Naive thymus-derived CD8-positive, alpha-beta T cell (primary cell): Measurements from ENCODE around the gene SERPINB7. TPM values are rescaled to one million over a fixed set of nuclear protein-coding genes. Genes with fewer than 3 reads are reported as not detected.

ENCODE experiments used
- ATAC-seq, 2 donors: fragments of 150-1000 bp; cut with Tn5 transposase in 1 of 2; sonication (Bioruptor Pico), chemical (Tn5 transposase) in 1 of 2; 1 replicate in 1 of 2; 2 replicates in 1 of 2; pipeline ENCODE4 v1.10.0; 2021; ENCODE audit warnings: mild to moderate bottlenecking in 2 of 2, moderate library complexity in 2 of 2
- POLR2A ChIA-PET: fragments of 350-600 bp; sonication (Branson Sonifier 250); formaldehyde crosslinking; loops from one replicate; lab custom pipeline; 2021; ENCODE audit warnings: antibody characterized with exemption; lab: Charles Lee
- DNase-seq, 10 donors: peaks; one replicate each; pipeline versions ENCODE4 v3.0.0 to v3.0.0-alpha.2; 2020 to 2022
- H3K27ac Mint-ChIP-seq, 10 donors: one replicate each; pipeline ENCODE4 v1.8.0; 2020 to 2022; ENCODE audit warnings: mild to moderate bottlenecking in 10 of 10, mixed read lengths in 10 of 10, moderate library complexity in 4 of 10, inconsistent platforms in 1 of 10
- H3K27me3 Mint-ChIP-seq, 5 donors: one replicate each; pipeline ENCODE4 v1.8.0; 2021 to 2022; ENCODE audit warnings: mixed read lengths in 5 of 5
- H3K36me3 Mint-ChIP-seq, 3 donors: one replicate each; pipeline ENCODE4 v1.8.0; 2020 to 2022; ENCODE audit warnings: mixed read lengths in 3 of 3, mild to moderate bottlenecking in 2 of 3, inconsistent platforms in 1 of 3
- H3K4me1 Mint-ChIP-seq, 4 donors: one replicate each; pipeline ENCODE4 v1.8.0; 2021 to 2022; ENCODE audit warnings: mixed read lengths in 4 of 4
- H3K4me3 Mint-ChIP-seq, 10 donors: one replicate each; pipeline ENCODE4 v1.8.0; 2020 to 2022; ENCODE audit warnings: mild to moderate bottlenecking in 10 of 10, mixed read lengths in 10 of 10, moderate library complexity in 6 of 10, inconsistent platforms in 1 of 10
- H3K9me3 Mint-ChIP-seq, 9 donors: one replicate each; pipeline ENCODE4 v1.8.0; 2020 to 2022; ENCODE audit warnings: mixed read lengths in 9 of 9, mild to moderate bottlenecking in 3 of 9, inconsistent platforms in 1 of 9, moderate library complexity in 1 of 9
- polyA plus RNA-seq, 3 donors: library from polyadenylated mRNA; unstranded; fragments of 300-500 nt; fragmentation: Illumina TruSeq; gene quantifications; one replicate each; pipeline ENCODE4 v1.2.3, GENCODE V29; 2021
- total RNA-seq, 8 experiments: library from RNA in 2 of 8; stranded (reverse) in 2 of 8; gene quantifications; one replicate each; pipeline ENCODE4 v1.2.3 and lab custom pipeline; 2021 to 2026

Gene SERPINB7
- total RNA-seq (not detected), polyA plus RNA-seq (not detected), total RNA-seq (lab: John Stamatoyannopoulos, UW) (0 to 0.26 (median 0) reads per million in 6 experiments)

- peaks cover 5 to 16% (median 10%) of the 10 kb centered on the region in 5 donors for H3K27me3 Mint-ChIP-seq
- ATAC-seq (no peak), DNase-seq (no peak)
- H3K4me3 Mint-ChIP-seq: no peak within 1 kb of the TSS
- H3K4me1 Mint-ChIP-seq: no peaks in the 10 kb centered on the region
- H3K36me3 Mint-ChIP-seq: no peaks in the 10 kb centered on the region
- POLR2A ChIA-PET: no interaction called here
- H3K27ac Mint-ChIP-seq: no peak within 1 kb of the TSS
- H3K9me3 Mint-ChIP-seq: no peaks in the 10 kb centered on the region
Measured at GRCh38 chr18:63775166-63775730, at the start of gene SERPINB7. TSS of gene SERPINB7 (plus strand) at chr18:63775418. CDS start at chr18:63782373, 6,955 bp downstream.

DNA sequence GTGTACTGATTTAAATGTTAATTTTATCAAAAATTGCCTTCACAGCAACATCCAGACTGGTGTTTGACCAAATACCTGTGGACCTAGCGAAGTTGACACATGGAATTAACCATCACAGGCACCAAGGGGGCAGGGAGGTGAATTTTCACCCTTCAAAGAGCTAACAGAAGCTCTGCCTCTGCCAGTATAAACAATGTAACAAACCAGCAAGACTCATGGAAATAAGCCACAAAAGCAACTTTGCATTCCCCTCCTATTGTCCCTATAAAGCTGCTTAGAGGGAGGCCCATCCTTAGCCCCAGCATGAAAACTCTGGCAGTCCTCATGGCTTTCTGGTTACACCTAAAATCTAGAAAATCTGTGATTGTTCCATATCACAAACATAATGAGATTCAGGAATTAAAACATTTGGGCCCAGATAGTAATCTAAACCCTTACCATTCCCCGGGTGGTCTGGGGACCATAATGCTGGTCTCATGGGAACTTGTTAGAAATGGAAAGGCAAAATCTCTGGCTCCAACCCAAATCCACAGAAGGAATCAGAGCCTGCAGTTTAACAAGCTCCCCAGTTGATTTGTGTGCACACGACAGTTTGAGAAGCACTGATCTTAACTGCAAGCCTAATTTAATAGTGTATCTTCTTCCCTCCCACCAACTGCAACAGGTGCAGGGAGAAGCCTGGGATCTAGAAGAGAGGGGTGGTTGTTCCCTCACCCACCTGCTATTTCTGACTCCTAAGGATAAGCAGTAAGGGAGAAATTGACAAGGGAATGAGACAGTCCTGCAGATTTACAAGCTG lies 49.3 kb upstream of the SERPINB7 start:
- DNase-seq (no peak), ATAC-seq (no peak)
- H3K4me1 Mint-ChIP-seq: peaks cover 0 to 1% (median 0%) of the 10 kb centered on the region in 4 donors
- no peak overlapping the region for H3K4me3 Mint-ChIP-seq
- H3K36me3 Mint-ChIP-seq: no peaks in the 10 kb centered on the region
- peaks cover 0 to 15% (median 4%) of the 10 kb centered on the region in 5 donors for H3K27me3 Mint-ChIP-seq
- POLR2A ChIA-PET: no interaction called here
- H3K27ac Mint-ChIP-seq: no peak overlapping the region
- peaks cover 0 to 4% (median 0%) of the 10 kb centered on the region in 9 donors for H3K9me3 Mint-ChIP-seq

- Mint-ChIP-seq H3K27me3 (peaks cover 0 to 15% (median 6%) of the 10 kb centered on the region in 5 donors), H3K9me3 (peaks cover 0 to 12% (median 6%) of the 10 kb centered on the region in 9 donors), H3K36me3 (no peaks in the 10 kb centered on the region), H3K4me1 (no peaks in the 10 kb centered on the region), H3K4me3 (no peak overlapping the region), H3K27ac (no peak overlapping the region)
- no peak for ATAC-seq
- no peak for DNase-seq
- POLR2A ChIA-PET: no interaction called here
Measured at GRCh38 chr18:63730773-63731172, 44.4 kb upstream of the SERPINB7 start.

- H3K9me3 Mint-ChIP-seq: peaks cover 0 to 16% (median 6%) of the 10 kb centered on the region in 9 donors
- H3K4me1 Mint-ChIP-seq: no peaks in the 10 kb centered on the region
- H3K36me3 Mint-ChIP-seq: no peaks in the 10 kb centered on the region
- POLR2A ChIA-PET: no interaction called here
- no peak overlapping the region for H3K27ac Mint-ChIP-seq
- ATAC-seq (no peak), DNase-seq (no peak)
- no peak overlapping the region for H3K4me3 Mint-ChIP-seq
- H3K27me3 Mint-ChIP-seq: peaks cover 0 to 15% (median 6%) of the 10 kb centered on the region in 5 donors
Measured at GRCh38 chr18:63731215-63731614, 44.0 kb upstream of the SERPINB7 start.

DNA sequence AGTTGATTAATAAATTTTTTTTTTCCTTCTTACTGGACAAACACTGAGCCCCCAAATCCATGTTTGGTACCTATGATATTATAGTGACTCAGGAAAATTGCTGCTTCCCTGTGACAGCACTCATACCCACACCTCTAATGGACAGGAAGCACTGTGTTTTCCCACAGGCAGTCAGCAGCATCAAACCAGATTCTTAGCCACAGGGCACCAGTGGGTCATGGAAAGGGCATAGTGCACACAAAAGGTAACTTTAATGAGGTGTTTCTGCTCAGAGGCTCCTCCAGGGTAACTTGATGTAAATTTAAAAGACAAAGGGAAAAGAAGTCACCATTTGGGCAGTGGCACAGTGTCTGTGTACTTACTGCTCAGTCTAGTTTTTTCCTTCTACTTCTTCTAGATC lies 38.3 kb upstream of the SERPINB7 start:
- peaks cover 1 to 18% (median 5%) of the 10 kb centered on the region in 9 donors for H3K9me3 Mint-ChIP-seq
- ATAC-seq: no peak
- no peaks in the 10 kb centered on the region for H3K36me3 Mint-ChIP-seq
- no peaks in the 10 kb centered on the region for H3K4me1 Mint-ChIP-seq
- H3K27me3 Mint-ChIP-seq: peaks cover 0 to 7% (median 0%) of the 10 kb centered on the region in 5 donors
- no peak for DNase-seq
- POLR2A ChIA-PET: no interaction called here
- H3K27ac Mint-ChIP-seq: no peak overlapping the region
- H3K4me3 Mint-ChIP-seq: no peak overlapping the region

- Mint-ChIP-seq H3K4me1 (no peaks in the 10 kb centered on the region), H3K27me3 (peaks cover 0 to 12% (median 0%) of the 10 kb centered on the region in 5 donors), H3K27ac (no peak overlapping the region)
Measured at GRCh38 chr18:63741769-63742168, 33.4 kb upstream of the SERPINB7 start.

DNA sequence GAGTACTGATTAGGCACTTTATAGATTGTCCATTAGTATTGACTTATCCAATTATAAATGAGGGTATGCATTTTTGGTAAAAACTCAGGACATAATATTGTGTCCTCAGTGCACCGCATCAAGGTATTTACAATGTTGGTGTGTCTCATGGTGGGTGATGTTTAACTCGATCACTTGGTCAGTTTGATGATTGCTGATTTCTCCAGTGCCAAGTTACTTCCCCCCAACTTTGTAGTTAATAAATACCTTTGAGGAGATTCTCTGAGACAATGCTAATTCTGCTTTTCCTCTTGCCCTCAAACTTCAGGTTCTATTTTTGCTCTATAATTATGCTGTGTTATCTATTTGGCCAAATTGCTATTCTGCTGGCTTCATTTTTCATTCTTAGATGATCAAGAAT lies 28.2 kb upstream of the SERPINB7 start:
- no peaks in the 10 kb centered on the region for H3K4me1 Mint-ChIP-seq

More at GRCh38 chr18:63741769-63742168, 33.4 kb upstream of the SERPINB7 start:
- DNase-seq (no peak), ATAC-seq (no peak)
- peaks cover 0 to 11% (median 1%) of the 10 kb centered on the region in 9 donors for H3K9me3 Mint-ChIP-seq
- POLR2A ChIA-PET: no interaction called here
- H3K36me3 Mint-ChIP-seq: no peaks in the 10 kb centered on the region
- no peak overlapping the region for H3K4me3 Mint-ChIP-seq

GRCh38 chr18:63749489-63749888 lies 25.7 kb upstream of the SERPINB7 start:
- no peak overlapping the region for H3K27ac Mint-ChIP-seq
- H3K36me3 Mint-ChIP-seq: no peaks in the 10 kb centered on the region
- POLR2A ChIA-PET: no interaction called here

More for the DNA sequence above, 28.2 kb upstream of the SERPINB7 start:
- ATAC-seq: no peak
- no peak for DNase-seq
- Mint-ChIP-seq H3K36me3 (no peaks in the 10 kb centered on the region), H3K27me3 (peaks cover 0 to 11% (median 2%) of the 10 kb centered on the region in 5 donors), H3K27ac (no peak overlapping the region), H3K9me3 (peaks cover 0 to 16% (median 1%) of the 10 kb centered on the region in 9 donors), H3K4me3 (no peak overlapping the region)
- POLR2A ChIA-PET: no interaction called here

GRCh38 chr18:63752636-63753035 lies 22.6 kb upstream of the SERPINB7 start:
- Mint-ChIP-seq H3K4me1 (no peaks in the 10 kb centered on the region), H3K27ac (no peak overlapping the region), H3K36me3 (no peaks in the 10 kb centered on the region), H3K9me3 (peaks cover 0 to 16% (median 2%) of the 10 kb centered on the region in 9 donors), H3K4me3 (no peak overlapping the region), H3K27me3 (peaks cover 0 to 7% (median 2%) of the 10 kb centered on the region in 5 donors)
- DNase-seq (no peak), ATAC-seq (no peak)
- POLR2A ChIA-PET: no interaction called here

More at GRCh38 chr18:63749489-63749888, 25.7 kb upstream of the SERPINB7 start:
- DNase-seq (no peak), ATAC-seq (no peak)
- Mint-ChIP-seq H3K27me3 (peaks cover 0 to 6% (median 2%) of the 10 kb centered on the region in 5 donors), H3K9me3 (peaks cover 0 to 16% (median 1%) of the 10 kb centered on the region in 9 donors), H3K4me1 (no peaks in the 10 kb centered on the region), H3K4me3 (no peak overlapping the region)

GRCh38 chr18:63753676-63754075 lies 21.5 kb upstream of the SERPINB7 start:
- DNase-seq (no peak), ATAC-seq (no peak)
- H3K27ac Mint-ChIP-seq: no peak overlapping the region
- peaks cover 0 to 12% (median 0%) of the 10 kb centered on the region in 9 donors for H3K9me3 Mint-ChIP-seq
- no peaks in the 10 kb centered on the region for H3K36me3 Mint-ChIP-seq
- POLR2A ChIA-PET: no interaction called here
- H3K4me1 Mint-ChIP-seq: no peaks in the 10 kb centered on the region
- H3K27me3 Mint-ChIP-seq: peaks cover 0 to 7% (median 0%) of the 10 kb centered on the region in 5 donors
- no peak overlapping the region for H3K4me3 Mint-ChIP-seq

- Mint-ChIP-seq H3K9me3 (peaks cover 5 to 25% (median 14%) of the 10 kb centered on the region in 9 donors), H3K36me3 (peaks cover 0 to 15% (median 5%) of the 10 kb centered on the region in 3 donors), H3K27ac (no peak overlapping the region), H3K4me1 (no peaks in the 10 kb centered on the region), H3K4me3 (no peak overlapping the region), H3K27me3 (peaks cover 0 to 14% (median 7%) of the 10 kb centered on the region in 5 donors)
- ATAC-seq (no peak), DNase-seq (no peak)
- POLR2A ChIA-PET: no interaction called here
Measured at GRCh38 chr18:63757541-63757940, 17.7 kb upstream of the SERPINB7 start.

DNA sequence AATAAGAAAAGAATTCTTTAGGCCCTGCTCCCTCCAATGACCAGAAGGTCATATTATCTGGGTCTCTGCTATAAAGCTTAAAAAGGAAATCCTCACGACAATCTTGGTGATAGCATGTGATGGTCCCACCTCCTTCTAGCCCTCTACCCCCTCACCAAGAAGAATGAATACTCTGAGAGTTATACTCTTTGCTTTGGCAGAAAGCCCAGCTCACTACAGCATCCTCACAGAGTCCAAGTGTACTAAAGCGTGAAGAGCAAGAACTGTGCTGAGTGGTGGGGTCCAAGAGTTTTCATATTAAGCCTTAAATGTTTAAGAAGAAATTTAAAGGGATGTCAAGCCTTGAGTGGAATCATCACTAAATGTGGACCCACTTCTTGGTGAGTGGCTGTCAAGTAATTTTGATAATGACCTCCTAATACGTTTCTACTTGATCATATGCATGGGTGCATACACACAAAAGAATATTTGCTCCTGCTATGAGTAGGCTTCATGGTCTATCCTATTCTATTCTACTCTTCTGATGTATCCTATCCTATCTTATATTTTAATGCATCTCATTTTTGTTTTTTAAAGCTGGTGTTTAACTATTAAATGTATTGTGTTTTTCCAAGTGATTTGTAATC lies 16.5 kb upstream of the SERPINB7 start:
- Mint-ChIP-seq H3K9me3 (peaks cover 5 to 25% (median 14%) of the 10 kb centered on the region in 9 donors), H3K4me1 (no peaks in the 10 kb centered on the region), H3K27me3 (peaks cover 0 to 14% (median 4%) of the 10 kb centered on the region in 5 donors), H3K27ac (no peak overlapping the region), H3K4me3 (no peak overlapping the region), H3K36me3 (peaks cover 0 to 15% (median 5%) of the 10 kb centered on the region in 3 donors)
- POLR2A ChIA-PET: no interaction called here
- DNase-seq (no peak), ATAC-seq (no peak)
